Measurements from ENCODE around the gene NOTUM.

Gene NOTUM

GRCh38 chr17:81948635-81949378, 12.2 kb downstream of the NOTUM start:
- no peak for TF ChIP-seq CTCF (IDR thresholded peaks at IDR 0.05; ENCODE audit: extremely low read depth, insufficient read depth, missing control alignments)
- no peak for DNase-seq (ENCODE audit: low spot score)
- in situ Hi-C loops (cut with MboI; ENCODE audit: low pct_unique_long_range_greater_than_20kb, low sequenced_read_pairs, unreplicated experiment), result no loop called here

DNA sequence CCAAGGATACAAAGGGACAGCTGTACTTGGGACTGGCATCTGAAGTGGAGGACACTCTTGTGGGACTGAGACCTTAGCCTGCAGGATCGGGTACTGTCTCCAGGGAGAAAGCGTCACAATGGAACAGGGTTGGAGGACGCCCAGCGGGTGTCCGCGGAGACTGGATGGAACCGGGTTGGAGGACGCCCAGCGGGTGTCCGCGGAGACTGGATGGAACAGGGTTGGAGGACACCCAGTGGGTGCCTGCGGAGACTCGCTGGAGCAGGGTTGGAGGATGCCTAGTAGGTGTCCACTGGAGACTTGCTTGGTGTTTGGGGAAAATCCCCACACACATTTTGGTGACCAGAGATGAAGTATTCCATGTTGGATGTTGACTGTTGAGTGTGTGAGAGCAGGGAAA, 13.8 kb downstream of the NOTUM start, which contains the start of gene MYADML2:
MYADML2 (minus strand) TSS at position 45 of the 400 bp plus-strand sequence. CDS start 5,492 bp downstream, outside the sequence.
- no peak for TF ChIP-seq CTCF (IDR thresholded peaks at IDR 0.05; ENCODE audit: extremely low read depth, insufficient read depth, missing control alignments)
- DNase-seq (ENCODE audit: low spot score), result no peak
- in situ Hi-C loops (cut with MboI; ENCODE audit: low pct_unique_long_range_greater_than_20kb, low sequenced_read_pairs, unreplicated experiment), result no loop called here

DNA sequence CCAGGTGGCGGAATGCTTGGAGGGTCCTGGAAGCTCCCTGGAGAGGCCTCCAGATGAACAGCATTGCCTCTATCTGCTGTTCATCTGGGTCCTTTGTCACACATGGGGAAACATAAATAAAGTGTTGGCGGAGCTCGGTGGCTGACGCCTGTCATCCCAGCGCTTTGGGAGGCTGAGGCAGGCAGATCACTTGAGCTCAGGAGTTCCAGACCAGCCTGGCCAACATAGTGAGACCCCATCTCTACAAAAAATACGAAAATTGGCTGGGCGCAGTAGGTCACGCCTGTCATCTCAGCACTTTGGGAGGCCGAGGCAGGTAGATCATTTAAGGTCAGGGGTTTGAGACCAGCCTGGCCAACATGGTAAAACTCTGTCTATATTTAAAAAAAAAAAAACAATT, 16.1 kb downstream of the NOTUM start:
- DNase-seq (ENCODE audit: low spot score), result no peak
- in situ Hi-C loops (cut with MboI; ENCODE audit: low pct_unique_long_range_greater_than_20kb, low sequenced_read_pairs, unreplicated experiment), result no loop called here
- no peak for TF ChIP-seq CTCF (IDR thresholded peaks at IDR 0.05; ENCODE audit: extremely low read depth, insufficient read depth, missing control alignments)

- TF ChIP-seq CTCF (IDR thresholded peaks at IDR 0.05; ENCODE audit: extremely low read depth, insufficient read depth, missing control alignments), result no peak
- in situ Hi-C loops (cut with MboI; ENCODE audit: low pct_unique_long_range_greater_than_20kb, low sequenced_read_pairs, unreplicated experiment), result no loop called here
- no peak for DNase-seq (ENCODE audit: low spot score)
Measured at GRCh38 chr17:81942167-81942553, 18.8 kb downstream of the NOTUM start.

DNA sequence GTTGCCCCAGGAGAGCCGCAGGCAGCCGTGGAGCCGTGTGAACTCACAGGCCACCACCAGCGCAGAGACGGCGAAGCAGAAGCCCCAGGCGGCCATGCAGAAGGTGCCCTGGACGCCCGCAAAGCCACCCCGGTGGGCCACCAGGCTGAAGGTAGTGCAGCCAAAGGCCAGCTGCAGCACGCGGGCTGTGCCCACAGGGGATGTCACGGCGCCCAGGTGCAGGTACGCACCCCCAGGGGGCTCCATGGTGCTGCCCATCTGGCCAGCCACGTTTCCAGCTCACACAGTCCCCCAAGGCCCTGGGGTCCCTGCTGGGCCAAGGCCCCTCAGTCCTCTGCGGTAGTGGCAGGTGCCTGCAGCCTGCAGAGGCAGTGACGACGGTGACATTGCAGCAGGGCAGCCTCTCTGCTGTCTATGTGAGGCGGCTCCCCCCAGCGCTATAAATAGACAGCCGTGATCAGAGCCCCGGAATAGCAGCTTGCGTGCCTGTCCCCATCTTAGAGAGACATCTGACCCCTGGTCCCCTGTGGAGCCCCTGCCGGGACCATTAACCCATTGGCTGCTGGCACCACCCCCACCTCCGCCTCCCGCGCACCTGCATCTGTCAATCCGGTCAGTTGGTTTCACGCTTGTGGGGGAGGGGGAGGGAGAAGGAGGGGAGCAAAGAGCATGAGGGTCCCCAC, 19.4 kb downstream of the NOTUM start:
- DNase-seq (ENCODE audit: low spot score), result no peak
- TF ChIP-seq CTCF (IDR thresholded peaks at IDR 0.05; ENCODE audit: extremely low read depth, insufficient read depth, missing control alignments), result no peak
- in situ Hi-C loops (cut with MboI; ENCODE audit: low pct_unique_long_range_greater_than_20kb, low sequenced_read_pairs, unreplicated experiment), result no loop called here

DNA sequence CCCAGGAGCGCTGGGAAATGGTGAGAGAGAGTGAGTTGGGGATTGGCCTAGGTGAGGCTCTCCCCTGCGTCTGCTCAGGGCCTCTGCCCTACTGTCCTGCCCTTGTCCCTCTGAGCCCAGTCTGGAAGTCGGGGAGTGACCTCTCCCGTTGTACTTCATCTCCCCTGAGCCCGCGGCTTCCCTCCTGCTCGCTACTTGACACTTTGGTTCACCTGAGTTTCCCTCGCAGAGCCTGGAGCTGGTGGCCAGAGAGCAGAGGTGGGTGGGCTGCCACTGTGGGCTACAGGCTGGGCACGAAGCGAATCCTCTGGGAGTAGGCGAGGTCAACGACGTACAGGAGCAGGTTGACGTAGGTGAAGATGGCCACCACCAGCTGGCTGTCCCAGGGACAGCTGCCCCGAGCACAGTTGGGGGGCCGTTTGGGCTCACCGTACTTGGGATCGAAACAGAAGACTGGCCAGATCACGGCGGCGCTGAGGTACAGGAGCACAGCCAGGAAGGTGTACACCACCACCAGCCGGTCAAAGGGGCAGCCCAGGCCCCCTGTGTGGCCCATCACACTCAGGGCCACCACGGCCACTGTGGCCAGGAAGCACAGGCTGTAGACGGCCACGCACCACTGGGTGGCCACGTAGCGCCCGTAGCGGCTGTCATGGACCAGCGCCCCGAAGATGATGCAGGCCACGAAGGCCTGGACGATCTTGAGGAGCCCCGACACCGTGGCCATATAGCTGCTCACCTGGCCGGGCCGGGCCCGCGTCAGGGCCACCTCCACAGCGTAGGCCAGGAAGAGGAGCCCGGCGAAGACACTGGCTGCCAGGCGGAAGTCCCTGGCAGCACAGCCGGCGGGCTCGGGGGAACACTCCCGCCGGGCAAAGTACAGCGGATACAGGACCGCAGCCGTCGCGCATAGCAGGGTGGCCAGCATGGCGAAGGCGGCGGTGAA, 20.2 kb downstream of the NOTUM start:
- DNase-seq (ENCODE audit: low spot score), result no peak
- TF ChIP-seq CTCF (IDR thresholded peaks at IDR 0.05; ENCODE audit: extremely low read depth, insufficient read depth, missing control alignments), result no peak
- in situ Hi-C loops (cut with MboI; ENCODE audit: low pct_unique_long_range_greater_than_20kb, low sequenced_read_pairs, unreplicated experiment), result no loop called here
